HEK293T (cell line): Measurements from ENCODE around the gene NOS2.

Experiments used
- BHLHE40 ChIP-seq: fragments of 450-650 bp; IDR thresholded peaks from 2 replicates; pipeline ENCODE4 v1.6.1; 2016; ENCODE audit warnings: mild to moderate bottlenecking, moderate library complexity, borderline replicate concordance
- CTBP1 ChIP-seq: fragments of 450-650 bp; IDR thresholded peaks from 2 replicates; pipeline ENCODE4 v1.6.1; 2016; ENCODE audit warnings: borderline replicate concordance
- ELF4 ChIP-seq: fragments of 450-650 bp; IDR thresholded peaks from 2 replicates; pipeline ENCODE4 v1.6.1; 2017; ENCODE audit warnings: antibody characterized with exemption
- FOXA1 ChIP-seq: fragments of 450-650 bp; IDR thresholded peaks from 2 replicates; pipeline ENCODE4 v1.6.1; 2016; ENCODE audit warnings: mild to moderate bottlenecking
- FOXK2 ChIP-seq: fragments of 450-650 bp; IDR thresholded peaks from 2 replicates; pipeline ENCODE4 v1.6.1; 2016; ENCODE audit warnings: mild to moderate bottlenecking
- FOXM1 ChIP-seq: fragments of 450-650 bp; IDR thresholded peaks from 2 replicates; pipeline ENCODE4 v1.6.1; 2017; ENCODE audit warnings: mild to moderate bottlenecking, borderline replicate concordance
- HDGF ChIP-seq: fragments of 450-650 bp; IDR thresholded peaks from 2 replicates; pipeline ENCODE4 v1.6.1; 2017; ENCODE audit warnings: antibody characterized with exemption, borderline replicate concordance
- L3MBTL2 ChIP-seq: fragments of 450-650 bp; conservative IDR thresholded peaks from 2 replicates; pipeline ENCODE4 v1.6.1; 2016; ENCODE audit warnings: mild to moderate bottlenecking
- LEF1 ChIP-seq: fragments of 450-650 bp; IDR thresholded peaks from 2 replicates; pipeline ENCODE4 v1.6.1; 2017; ENCODE audit warnings: mild to moderate bottlenecking, borderline replicate concordance
- NFRKB ChIP-seq: fragments of 450-650 bp; IDR thresholded peaks from 2 replicates; pipeline ENCODE4 v1.6.1; 2016; ENCODE audit warnings: mild to moderate bottlenecking, moderate library complexity
- SP1 ChIP-seq: fragments of 450-650 bp; IDR thresholded peaks from 2 replicates; pipeline ENCODE4 v1.6.1; 2017
- TARDBP ChIP-seq: fragments of 450-650 bp; IDR thresholded peaks from 2 replicates; pipeline ENCODE4 v1.6.1; 2016
- TF ChIP-seq, protein P1 (sequence below): fragments of 450-650 bp; IDR thresholded peaks from 2 replicates; pipeline ENCODE4 v1.6.1; 2016

DNA sequence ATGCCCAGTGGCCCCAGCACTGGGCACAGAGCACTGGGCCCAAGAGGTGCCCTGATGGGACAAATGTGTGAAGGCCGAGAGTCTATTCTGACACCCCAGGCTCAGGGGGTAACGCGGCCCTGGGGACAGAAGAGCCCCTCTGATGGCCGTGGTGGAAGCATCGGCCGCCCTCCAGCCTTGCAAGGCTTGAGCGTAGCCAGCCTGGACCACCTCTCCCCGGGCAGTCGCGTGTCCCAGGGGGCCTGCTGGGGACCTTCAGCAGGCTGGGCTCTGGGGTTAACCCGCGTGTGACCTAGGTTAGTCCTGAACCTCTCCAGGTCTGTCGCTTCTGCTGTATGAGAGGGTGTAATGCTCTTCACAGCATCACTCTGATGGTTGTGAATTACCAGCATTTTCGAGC is 40.8 kb downstream of the NOS2 start:
- TF ChIP-seq NFRKB (no peak), CTBP1 (no peak), HDGF (no peak), TARDBP (no peak), ELF4 (no peak), FOXK2 (no peak), LEF1 (no peak), BHLHE40 (no peak), SP1 (no peak), FOXM1 (no peak), L3MBTL2 (no peak), FOXA1 (no peak)
- TF ChIP-seq, protein P1, sequence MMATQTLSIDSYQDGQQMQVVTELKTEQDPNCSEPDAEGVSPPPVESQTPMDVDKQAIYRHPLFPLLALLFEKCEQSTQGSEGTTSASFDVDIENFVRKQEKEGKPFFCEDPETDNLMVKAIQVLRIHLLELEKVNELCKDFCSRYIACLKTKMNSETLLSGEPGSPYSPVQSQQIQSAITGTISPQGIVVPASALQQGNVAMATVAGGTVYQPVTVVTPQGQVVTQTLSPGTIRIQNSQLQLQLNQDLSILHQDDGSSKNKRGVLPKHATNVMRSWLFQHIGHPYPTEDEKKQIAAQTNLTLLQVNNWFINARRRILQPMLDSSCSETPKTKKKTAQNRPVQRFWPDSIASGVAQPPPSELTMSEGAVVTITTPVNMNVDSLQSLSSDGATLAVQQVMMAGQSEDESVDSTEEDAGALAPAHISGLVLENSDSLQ, result no peak
